NCI-H510A (cell line): ENCODE results near the gene RNPEPL1.

Experiments
- DNase-seq: peaks from one replicate; lab custom pipeline; 2025; lab: John Stamatoyannopoulos, UW

RNPEPL1 gene

GRCh38 chr2:240626531-240627300 is 58.4 kb downstream of the RNPEPL1 start:
- no peak for DNase-seq

GRCh38 chr2:240627736-240628506 is 59.6 kb downstream of the RNPEPL1 start:
- no peak for DNase-seq

- no peak for DNase-seq
Measured at GRCh38 chr2:240628507-240628807, 60.2 kb downstream of the RNPEPL1 start.

- no peak for DNase-seq
Measured at GRCh38 chr2:240628808-240629618, 60.7 kb downstream of the RNPEPL1 start.

- no peak for DNase-seq
Measured at GRCh38 chr2:240629619-240629967, 61.3 kb downstream of the RNPEPL1 start.

- no peak for DNase-seq
Measured at GRCh38 chr2:240629968-240630770, 61.9 kb downstream of the RNPEPL1 start.
